HG03342 (cell line): ENCODE data around the gene ZNF668.
"Not testable (repeated sequence)": the region's sequence is repeated elsewhere in the genome, so short reads cannot be mapped to it uniquely, and the experiment has no call there.

ENCODE experiments used
- ATAC-seq: cut with Tn5 transposase; IDR thresholded peaks from one replicate; pipeline ENCODE4 v1.9.1; 2021; ENCODE audit warnings: mild to moderate bottlenecking, moderate library complexity; ENCODE audit not compliant: unreplicated experiment

The ZNF668 gene

DNA sequence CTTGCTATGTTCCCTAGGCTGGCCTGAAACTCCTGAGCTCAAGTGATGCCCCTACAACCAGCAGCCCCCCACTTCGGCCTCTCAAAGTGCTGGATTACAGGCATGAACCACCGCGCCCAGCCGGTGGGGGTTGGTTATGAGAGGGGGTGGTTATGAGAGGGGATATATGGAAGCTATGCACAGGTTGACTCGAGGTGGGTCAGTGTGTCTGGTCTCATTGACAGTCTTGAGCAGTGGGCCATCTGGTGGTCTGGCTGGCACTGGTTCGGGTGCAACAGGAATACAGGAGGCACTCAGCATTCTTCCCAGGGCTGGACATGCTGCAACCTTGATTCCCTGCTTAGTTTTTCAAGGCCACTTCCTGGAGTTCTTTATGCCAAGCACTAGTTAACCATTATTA is 58.0 kb downstream of the ZNF668 start:
- no peak for ATAC-seq

DNA sequence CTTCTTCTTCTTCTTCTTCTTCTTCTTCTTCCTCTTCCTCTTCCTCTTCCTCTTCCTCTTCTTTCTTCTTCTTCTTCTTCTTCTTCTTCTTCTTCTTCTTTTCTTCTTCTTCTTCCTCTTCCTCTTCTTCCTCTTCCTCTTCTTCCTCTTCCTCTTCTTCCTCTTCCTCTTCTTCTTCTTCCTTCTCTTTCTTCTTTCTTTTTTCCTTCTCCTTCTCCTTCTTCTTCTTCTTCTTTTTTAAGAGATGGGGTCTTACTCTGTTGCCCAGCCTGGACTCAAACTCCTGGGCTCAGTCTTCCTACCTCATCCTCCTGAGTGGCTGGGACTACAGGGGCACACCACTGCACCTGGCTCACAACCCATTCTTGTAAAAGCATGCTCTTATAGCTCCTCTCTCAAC is 60.7 kb downstream of the ZNF668 start:
- ATAC-seq: not testable (repeated sequence)

DNA sequence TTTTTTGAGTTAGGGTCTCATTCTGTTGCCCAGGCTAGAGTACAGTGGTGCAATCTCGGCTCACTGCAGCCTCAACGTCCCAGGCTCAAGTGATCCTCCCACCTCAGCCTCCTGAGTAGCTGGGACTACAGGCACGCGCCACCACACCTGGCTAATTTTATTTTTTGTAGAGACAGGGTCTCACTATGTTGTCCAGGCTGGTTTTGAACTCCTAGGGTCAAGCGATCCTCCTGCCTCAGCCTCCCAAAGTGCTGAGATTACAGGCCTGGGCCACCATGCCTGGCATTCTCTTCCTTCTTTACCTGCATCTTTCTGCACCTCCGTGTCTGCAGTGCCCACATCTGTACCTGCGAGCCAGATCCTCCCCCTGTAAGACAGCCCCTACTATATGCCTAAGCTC is 62.2 kb downstream of the ZNF668 start:
- ATAC-seq: not testable (repeated sequence)
